Measurements from ENCODE around the gene LRRTM4. TPM values are rescaled to one million over a fixed set of nuclear protein-coding genes. Genes with fewer than 3 reads are reported as not detected.

The LRRTM4 gene
- total and polyA plus RNA-seq, 2 of the 13 experiments (the other 11 are each of a cell fraction or from before 2014, with no cell fraction given) = 1.2 TPM

GRCh38 chr2:77518311-77518710, 3.9 kb downstream of the LRRTM4 start:
- H3K4me2 ChIP-seq (ENCODE audit: low read depth, low read length) = no peak overlapping the region
- in situ Hi-C loops (cut with HindIII; ENCODE audit: extremely low pct_ligation_motif_present, low pct_unique_long_range_greater_than_20kb) = no loop called here
- no peaks in the 10 kb centered on the region for H4K20me1 ChIP-seq (ENCODE audit: insufficient read depth, low read length)
- peaks cover 0 to 12% of the 10 kb centered on the region in 2 experiments; a peak in 1 of 5 replicates for H3K27me3 ChIP-seq (ENCODE audit: control insufficient read depth in 1 of 2, insufficient read depth in 2 of 2, low read length in 2 of 2)
- intact Hi-C loops (cut with micrococcal nuclease; ENCODE audit: unreplicated experiment) = loop anchor here (10.0 kb wide), 1 partner anchor 564 kb away; no protein-coding TSS in a partner anchor
- no TSS peak for BruUV-seq (replicated peaks)
- ATAC-seq = no peak
- 31% methylated on average over 7 of the region's 7 CpGs for WGBS (ENCODE audit: low lambda C conversion rate)
- ChIA-PET POLR2A (no interaction called here), CTCF (ENCODE audit: low intra/inter-chr PET ratio, low total read pairs) (no interaction called here)
- H3K4me1 ChIP-seq (ENCODE audit: insufficient read depth, low read length) = no peaks in the 10 kb centered on the region
- H2AFZ ChIP-seq (ENCODE audit: low read length) = no peak overlapping the region
- no peaks in the 10 kb centered on the region for H3K9me3 ChIP-seq (ENCODE audit: low read length)
- no peaks in the 10 kb centered on the region for H3K79me2 ChIP-seq (ENCODE audit: insufficient read depth, low read length)
- no peaks in the 10 kb centered on the region for H3K36me3 ChIP-seq (replicated peaks in 1 of 2; ENCODE audit: control insufficient read depth in 1 of 2, insufficient read depth in 2 of 2, low read length in 2 of 2)
- H3K9ac ChIP-seq (ENCODE audit: insufficient read depth, low read depth, low read length) = no peak overlapping the region
- TF ChIP-seq ATF4 (CRISPR knock-in tag; IDR thresholded peaks at IDR 0.05) (no peak), CREB1 (IDR thresholded peaks at IDR 0.05) (peak; percentile 68), CREB1 (CRISPR knock-in tag; IDR thresholded peaks at IDR 0.05) (no peak), MXD3 (CRISPR knock-in tag; IDR thresholded peaks at IDR 0.05) (no peak), ATF7 (IDR thresholded peaks at IDR 0.05) (peak; percentile 19; the same call in 1 of the 2 replicates), ATF7 (CRISPR knock-in tag; IDR thresholded peaks at IDR 0.05) (no peak), RNF219 (CRISPR knock-in tag; IDR thresholded peaks at IDR 0.05) (no peak)
- H3K27ac ChIP-seq (ENCODE audit: extremely low read length, insufficient read depth, low read length) = no peak overlapping the region
- no peak overlapping the region for H3K4me3 ChIP-seq (replicated peaks in 1 of 3; ENCODE audit: insufficient read depth in 1 of 3, low read depth in 2 of 3, low read length in 3 of 3)
- DNase-seq (ENCODE audit: low spot score) = no peak
- no peak for FAIRE-seq
